ENCODE measurements around the gene HYAL4. TPM values are rescaled to one million over a fixed set of nuclear protein-coding genes. Genes with fewer than 3 reads are reported as not detected.
A peak's percentile ranks its signal among the peaks of the same experiment; 100 is the strongest.
"Not testable (repeated sequence)": the region's sequence is repeated elsewhere in the genome, so short reads cannot be mapped to it uniquely, and the experiment has no call there.

Gene HYAL4
- polyA plus RNA-seq, 1 donor, result 0.05 TPM

DNA sequence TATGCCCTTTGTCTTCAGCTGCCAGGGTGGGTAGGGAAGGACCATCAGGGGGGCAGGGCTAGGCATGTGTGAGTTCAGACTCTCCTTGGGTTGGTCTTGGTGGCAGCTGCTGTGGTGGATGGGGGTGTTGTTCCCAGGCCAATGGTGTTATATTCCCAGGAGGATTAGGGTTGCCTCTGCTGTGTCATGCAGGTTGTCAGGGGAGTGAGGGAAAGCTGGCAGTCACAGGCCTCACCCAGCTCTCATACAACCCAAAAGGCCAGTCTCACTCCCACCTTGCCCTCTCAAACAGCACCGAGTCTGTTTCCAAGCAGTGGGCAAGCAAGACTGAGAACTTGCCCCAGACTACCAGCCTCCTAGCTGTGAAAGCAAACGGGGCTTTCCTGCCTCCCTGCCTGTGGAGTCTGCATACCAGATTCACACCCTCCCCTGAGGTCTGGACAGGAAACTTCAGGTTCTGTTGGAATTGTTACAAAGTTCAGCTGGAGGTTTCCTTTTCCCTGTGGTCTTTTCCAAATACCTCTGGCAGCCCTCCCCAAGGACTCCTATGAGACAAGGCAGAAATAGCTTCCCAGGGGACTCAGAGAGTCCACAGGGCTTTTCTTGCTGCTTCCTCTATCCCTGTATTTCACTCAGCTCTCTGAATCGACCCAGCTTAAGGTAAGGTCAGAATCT is 1.4 kb downstream of the HYAL4 start:
- DNase-seq (ENCODE audit: low read depth), result no peak

DNA sequence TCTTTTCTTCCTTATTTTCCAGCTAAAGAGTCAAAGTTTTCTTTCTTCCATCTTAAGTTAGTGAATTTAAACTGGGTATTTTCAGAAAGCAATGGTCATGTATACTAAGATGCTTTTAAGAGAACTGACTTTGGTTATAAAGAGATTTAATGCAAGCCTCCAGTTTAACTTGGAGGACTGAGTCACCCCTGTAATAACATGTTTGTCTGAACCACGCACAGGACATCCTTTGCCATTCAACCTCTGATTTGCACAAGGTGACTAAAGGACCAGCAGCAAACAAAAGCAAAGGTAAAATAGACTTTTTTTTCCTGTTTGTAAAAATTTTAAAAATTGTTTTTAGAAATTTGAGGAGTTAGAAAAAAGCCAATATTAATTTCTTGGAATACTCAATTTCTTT is 2.9 kb downstream of the HYAL4 start:
- DNase-seq (ENCODE audit: low read depth), result no peak

DNA sequence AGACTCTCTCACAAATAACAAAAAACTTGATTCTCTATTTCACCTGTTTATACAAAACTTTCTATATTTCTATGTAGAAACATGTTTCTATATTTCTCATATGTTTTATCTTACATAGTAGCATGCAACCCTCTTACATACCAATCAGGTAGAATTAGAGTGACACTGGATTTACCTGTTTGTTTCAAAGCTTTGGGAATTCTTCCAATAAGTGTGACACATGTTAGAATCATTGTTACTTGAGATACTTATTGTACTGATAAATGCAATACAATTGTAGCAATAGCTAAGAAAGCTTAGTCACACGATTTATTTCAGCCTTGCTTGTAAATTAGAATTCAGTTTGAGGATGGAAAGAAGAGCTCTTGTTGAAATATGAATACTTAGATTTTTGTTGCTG is 4.9 kb downstream of the HYAL4 start:
- DNase-seq (ENCODE audit: low read depth), result no peak

DNA sequence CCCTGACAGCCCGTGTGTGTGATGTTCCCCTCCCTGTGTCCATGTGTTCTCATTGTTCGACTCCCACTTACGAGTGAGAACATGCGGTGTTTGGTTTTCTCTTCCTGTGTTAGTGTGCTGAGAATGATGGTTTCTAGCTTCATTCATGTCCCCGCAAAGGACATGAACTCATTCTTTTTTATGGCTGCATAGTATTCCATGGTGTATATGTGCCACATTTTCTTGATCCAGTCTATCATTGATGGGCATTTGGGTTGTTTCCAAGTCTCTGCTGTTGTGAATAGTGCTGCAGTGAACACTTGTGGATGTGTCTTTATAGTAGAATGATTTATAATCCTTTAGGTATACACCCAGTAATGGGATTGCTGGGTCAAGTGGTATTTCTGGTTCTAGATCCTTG is 6.4 kb downstream of the HYAL4 start:
- not testable (repeated sequence) for DNase-seq (ENCODE audit: low read depth)

DNA sequence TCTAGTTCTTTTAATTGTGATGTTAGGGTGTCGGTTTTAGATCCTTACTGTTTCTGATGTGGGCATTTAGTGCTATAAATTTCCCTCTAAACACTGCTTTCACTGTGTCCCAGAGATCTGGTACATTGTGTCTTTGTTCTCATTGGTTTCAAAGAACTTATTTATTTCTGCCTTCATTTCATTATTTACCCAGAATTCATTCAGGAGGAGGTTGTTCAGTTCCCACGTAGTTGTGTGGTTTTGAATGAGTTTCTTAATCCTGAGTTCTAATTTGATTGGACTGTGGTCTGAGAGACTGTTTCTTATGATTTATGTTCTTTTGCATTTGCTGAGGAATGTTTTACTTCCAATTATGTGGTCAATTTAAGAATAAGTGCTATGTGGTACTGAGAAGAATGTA is 9.3 kb downstream of the HYAL4 start:
- DNase-seq (ENCODE audit: low read depth), result not testable (repeated sequence)

DNA sequence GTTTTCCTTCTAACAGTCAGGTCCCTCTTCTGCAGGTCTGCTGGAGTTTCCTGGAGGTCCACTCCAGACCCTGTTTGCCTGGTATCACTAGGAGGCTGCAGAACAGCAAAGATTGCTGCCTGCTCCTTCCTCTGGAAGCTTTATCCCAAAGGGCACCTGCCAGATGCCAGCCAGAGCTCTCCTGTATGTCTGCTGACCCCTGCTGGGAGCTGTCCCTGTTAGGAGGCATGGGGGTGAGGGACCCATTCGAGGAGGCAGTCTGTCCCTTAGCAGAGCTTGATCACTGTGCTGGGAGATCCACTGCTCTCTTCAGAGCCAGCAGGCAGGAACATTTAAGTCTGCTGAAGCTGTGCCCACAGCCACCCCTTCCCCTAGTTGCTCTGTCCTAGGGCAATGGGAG is 11.5 kb downstream of the HYAL4 start:
- DNase-seq (ENCODE audit: low read depth), result not testable (repeated sequence)

DNA sequence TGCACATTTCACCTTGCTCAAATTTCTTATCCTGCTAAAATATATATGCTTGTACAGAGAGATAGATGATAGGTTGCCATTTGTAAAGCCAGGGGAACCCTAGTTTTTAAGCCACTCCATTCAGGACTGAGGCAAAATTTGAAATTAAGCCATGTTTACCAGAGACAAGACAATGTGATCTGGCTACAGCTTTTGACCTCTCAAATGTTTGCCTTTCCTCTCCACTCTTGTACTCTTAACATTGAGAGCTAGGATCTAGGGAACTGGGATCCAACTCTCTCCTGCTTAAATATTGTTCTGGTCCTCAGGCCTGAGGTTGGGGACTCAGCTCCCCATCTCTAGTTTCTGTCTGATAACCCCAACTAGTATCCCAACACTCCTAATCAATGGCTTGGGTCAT is 15.9 kb downstream of the HYAL4 start:
- DNase-seq (ENCODE audit: low read depth), result no peak

DNA sequence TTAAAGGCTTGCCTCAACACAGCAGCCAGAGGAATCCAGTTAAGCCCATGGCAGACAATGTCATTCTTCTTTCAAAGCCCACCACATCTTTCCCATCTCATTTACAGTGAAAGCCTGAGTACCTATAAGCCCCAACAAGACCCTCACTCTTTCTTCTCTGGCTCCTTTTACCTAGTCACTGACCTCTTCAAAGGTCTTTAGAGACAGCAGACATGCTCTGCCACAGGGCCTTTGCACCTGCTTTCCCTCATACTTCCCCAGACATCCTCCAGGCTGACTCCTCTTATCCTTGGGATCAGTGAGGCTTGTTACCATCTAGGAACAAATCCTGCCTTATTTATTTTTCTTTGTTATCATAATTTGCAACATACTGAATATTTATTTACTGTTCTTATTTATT is 17.8 kb downstream of the HYAL4 start:
- no peak for DNase-seq (ENCODE audit: low read depth)

DNA sequence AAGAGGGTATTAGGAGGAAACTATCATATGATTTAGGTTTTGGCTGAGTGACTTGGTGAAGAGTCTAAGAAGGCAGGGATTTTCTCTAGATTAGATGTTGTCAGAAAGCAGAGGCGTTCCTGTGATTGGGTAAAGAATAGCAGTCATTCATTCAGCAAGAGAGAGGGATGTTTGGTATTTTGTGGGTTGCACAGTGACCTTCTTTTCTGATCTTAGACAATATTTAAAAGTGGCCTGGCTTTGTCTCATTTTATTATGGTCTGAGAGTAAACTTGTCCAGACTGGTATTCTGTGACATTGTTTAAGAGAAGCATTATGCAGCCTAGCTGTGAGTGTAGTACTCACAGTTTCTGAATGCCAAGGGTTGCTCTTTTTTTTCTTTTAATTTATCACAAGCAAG is 18.5 kb downstream of the HYAL4 start:
- DNase-seq (ENCODE audit: low read depth), result no peak

DNA sequence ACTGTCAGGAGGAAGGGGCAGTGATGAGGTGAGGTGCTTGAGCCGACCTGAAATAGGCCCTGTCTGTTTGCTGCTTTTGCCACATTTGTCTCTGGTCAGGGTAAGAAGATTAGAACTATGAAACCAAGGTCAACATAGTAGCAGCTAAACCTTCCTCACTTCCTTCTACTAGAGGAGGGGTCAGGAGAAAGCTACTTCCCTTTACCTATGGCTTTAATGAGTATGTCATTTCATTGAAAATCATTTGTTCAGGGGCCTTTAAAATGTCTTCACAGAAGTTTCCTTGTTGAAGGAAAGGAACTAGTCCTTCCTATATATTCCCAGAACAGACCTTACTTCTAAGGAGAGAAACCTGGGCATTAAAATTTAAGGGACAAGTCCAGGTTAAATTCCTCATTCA is 19.0 kb downstream of the HYAL4 start:
- DNase-seq (ENCODE audit: low read depth), result no peak

DNA sequence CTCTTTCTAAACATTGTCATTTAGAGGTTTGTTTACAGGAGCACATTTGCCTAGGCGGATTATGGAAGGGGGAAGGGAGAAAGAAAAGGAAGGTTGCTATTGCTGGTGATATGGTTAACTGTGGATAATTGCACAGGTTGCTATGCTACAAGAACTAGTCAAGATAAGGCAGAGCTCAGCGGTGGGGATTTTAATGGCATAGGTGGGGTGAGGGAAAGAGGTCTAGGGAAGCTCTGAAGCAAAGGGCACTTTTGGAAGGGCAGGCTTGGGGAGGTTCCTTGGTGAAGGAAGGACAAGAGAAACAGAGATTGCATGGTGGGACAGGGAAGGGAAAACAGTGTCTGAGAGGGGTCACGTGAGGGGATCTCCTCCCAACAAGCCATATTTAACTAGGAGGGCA is 19.5 kb downstream of the HYAL4 start:
- no peak for DNase-seq (ENCODE audit: low read depth)

DNA sequence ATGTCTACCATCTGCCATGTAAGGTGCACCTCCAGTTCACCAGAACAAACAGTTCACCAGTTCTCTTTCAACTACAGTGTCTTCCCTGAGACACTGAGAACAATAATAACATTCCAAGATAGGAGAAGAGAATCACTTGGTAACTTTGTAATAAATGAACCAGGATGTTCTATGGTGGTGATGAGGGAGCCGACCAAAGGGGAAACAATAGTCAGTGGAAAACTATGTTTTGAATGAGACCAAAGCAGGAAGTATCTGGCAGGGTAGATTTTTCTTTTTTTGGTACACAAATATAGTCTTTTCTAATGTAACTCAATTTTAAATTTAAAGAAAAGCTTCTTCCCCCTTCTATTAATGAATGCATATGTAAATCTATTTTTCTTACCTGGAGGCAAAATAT is 20.0 kb downstream of the HYAL4 start:
- DNase-seq (ENCODE audit: low read depth), result no peak

DNA sequence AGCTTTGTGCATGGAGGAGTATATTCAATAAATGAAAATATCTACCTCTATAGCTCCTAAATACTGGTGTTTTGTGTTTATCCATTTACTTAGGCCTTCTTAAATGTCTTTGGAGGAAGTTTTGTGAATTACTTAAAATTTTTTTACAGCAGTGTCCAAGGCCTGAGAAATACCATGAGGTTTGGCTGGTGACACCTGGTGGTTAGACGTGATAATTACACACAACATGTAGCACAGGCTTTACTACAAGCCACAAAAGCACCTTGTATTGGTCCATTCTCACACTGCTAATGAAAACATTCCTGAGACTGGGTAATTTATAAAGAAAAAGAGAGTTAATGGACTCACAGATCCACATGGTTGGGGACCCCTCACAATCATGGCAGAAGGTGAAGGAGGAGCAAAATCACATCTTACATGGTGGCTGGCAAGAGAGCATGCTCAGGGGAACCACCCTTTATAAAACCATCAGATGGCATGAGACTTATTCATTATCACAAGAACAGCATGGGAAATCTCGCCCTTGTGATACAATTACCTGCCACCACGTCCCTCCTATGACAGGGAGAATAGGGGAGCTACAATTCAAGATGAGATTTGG is 20.6 kb downstream of the HYAL4 start:
- DNase-seq (ENCODE audit: low read depth), result peak; percentile 29

DNA sequence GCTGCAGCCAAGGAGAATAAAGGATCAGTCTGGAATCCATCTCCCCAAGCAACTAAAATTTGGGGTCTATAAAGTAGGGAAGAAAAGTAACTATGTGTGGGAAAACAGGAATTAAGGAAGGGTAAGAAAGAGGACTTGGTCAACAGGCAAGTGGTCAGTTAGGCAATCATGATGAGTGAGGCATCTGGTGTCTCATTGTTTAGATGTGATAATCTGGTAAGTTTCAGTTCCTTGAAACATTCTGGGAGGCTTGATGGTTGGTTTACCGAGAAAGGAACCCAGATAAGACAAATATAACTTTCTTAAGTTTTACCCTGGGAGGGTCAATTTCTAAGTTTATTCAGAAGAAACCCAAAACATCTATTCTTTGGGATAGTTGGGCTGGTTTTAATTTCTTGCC is 22.3 kb downstream of the HYAL4 start:
- no peak for DNase-seq (ENCODE audit: low read depth)

DNA sequence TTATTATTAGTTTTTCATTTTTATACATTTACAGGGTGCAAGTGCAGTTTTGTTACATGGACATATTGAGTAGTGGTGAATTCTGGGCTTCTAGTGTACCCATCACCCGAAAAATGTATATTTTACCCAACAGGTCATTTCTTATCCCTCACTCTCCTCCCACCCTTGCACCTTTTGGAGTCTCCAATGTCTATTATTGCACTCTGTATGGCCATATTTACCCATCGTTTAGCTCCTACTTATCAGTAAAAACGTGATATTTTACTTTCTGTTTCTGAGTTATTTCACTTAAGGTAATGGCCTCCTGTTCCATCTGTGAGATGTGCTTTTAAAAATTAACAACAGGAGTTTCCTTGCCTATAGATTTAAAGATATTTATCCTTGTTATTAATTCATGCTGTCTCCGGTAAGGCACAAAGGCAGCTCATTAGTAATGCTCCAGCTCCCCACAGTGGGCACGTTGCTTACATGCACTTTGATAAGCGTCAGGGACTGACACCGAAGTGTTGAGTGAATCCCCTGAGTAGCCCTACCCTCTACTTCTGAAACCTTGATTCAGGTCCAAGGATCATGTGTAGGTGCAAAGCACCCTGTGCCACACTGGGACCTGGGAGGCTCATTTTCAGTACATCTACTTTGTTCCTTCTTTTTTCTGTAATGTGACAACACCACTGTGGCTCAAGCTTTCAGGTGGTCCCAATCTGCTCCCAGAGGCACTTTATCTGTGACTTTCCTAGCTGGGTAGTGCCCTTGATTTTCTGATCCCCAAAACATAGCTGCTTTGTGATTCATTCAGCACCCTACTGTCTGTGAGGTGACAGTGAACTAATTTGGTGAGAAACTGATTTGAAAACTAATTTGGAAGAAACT is 27.3 kb downstream of the HYAL4 start:
- peak; percentile 2 for DNase-seq (ENCODE audit: low read depth)

DNA sequence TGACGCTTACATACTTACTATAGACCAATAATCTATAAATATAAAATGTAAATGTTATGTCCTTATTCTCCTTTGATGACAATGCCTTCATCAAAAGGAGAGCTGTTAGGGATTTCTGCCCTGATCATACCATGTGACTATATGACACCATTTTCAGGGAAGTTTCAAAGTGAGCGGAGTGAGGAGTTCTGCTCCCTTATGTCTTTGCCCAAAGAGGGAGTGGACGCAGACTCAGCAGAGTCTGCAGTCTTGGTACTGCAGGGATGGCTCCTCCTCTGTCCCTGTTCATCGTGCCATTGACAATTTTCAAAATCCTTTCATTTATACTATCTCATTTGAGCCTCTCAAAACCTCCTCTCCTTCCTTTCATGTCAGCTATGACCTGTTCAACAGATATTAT is 27.9 kb downstream of the HYAL4 start:
- no peak for DNase-seq (ENCODE audit: low read depth)

DNA sequence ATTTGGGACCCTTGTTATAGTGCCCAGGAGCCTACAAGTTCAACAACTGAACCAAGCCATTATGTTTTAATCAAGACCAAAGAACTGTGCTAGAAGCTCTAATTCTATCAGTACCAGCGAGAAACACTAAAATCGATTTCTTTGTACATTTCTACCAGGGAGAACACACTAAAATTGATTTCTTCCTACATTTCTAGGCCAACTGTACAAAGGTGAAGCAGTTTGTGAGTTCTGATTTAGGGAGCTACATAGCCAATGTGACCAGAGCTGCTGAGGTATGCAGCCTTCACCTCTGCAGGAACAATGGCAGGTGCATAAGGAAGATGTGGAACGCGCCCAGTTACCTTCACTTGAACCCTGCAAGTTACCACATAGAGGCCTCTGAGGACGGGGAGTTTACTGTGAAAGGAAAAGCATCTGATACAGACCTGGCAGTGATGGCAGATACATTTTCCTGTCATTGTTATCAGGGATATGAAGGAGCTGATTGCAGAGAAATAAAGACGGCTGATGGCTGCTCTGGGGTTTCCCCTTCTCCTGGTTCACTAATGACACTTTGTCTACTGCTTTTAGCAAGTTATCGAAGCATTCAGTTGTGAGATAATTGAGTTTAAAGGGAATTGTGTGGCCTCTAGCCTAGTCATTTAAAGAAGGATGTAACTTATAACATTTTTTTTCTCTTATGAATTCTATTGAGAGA is 31.7 kb downstream of the HYAL4 start:
- DNase-seq (ENCODE audit: low read depth), result no peak

DNA sequence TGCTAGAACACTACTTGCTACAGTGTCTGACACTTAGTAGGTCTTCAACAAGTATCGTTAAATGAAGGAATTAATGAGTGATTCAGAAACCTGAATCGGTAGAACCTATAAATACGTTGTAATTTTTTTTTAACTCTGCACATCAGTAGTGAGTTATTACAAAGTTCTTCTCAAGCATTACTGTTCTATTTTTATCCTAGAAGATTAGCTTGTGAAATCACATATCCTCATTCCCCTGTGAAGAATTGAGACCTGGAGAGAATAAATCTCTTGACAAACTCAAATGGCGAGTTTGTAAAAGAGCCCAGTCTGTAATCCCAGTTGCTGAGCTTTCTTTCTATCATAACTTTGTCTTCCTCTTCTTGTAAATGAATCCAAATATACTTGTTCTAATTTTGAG is 34.7 kb downstream of the HYAL4 start:
- no peak for DNase-seq (ENCODE audit: low read depth)

DNA sequence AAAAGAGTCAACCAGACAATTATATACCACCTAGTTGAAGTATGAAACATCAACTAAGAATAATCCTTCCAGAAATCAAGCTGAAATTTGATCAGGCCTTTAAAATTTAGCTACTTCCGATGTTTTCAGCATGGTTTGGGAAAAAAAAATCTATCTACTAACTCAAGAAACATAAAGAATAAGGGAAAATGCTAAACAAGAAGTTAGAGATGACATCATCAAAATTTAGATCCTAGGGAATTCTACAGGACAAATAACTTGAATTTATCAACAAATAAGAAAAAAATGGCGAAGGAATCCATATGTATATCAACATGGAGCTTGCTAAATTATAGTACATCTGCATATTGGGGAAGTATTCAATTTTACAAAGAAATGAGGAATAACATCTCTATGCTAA is 36.3 kb downstream of the HYAL4 start:
- no peak for DNase-seq (ENCODE audit: low read depth)

DNA sequence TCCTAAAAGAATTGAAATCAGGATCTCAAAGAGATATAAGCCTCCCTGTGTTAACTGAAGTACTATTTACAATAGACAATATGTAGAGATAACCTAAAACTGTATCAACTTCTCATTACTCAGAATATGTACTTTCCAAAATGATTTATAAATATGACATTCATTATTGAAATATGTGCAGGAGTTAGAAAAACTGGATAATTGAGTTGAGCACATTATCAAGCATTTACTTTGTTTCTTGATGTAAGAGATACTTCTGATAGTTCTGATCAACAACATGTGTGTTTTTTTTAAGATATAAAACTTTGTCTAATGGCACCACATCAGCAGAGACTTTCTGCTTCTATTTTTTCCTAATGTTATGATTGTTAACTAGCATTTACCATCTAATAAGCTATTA is 38.2 kb downstream of the HYAL4 start:
- no peak for DNase-seq (ENCODE audit: low read depth)

DNA sequence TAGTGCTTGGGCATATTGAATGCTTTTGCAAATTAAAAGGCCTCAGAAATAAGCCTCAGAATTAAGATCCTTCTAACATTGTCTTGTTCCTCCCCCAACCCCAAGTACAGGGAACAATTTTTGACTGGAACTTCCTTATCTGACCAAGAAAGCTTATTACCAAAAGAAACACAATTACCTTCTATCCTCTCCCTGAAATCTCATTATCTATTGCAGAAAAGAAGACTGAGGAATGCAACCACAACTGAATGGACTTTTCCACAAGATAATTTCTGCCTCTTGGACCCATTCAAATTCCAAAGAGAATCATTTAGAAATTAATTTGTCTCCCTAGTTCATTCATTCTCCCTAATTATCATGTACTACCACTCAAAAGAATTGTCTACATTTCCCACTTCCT is 43.2 kb downstream of the HYAL4 start:
- DNase-seq (ENCODE audit: low read depth), result no peak

DNA sequence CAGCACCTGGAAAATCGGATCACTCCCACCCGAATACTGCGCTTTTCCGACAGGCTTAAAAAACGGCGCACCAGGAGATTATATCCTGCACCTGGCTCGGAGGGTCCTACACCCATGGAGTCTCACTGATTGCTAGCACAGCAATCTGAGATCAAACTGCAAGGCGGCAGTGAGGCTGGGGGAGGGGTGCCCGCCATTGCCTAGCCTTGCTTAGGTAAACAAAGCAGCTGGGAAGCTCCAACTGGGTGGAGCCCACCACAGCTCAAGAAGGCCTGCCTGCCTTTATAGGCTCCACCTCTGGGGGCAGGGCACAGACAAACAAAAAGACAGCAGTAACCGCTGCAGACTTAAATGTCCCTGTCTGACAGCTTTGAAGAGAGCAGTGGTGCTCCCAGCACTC is 49.8 kb downstream of the HYAL4 start:
- not testable (repeated sequence) for DNase-seq (ENCODE audit: low read depth)

Measured in forelimb muscle (tissue), 1 donor.